ENCODE results near the gene MAD1L1.

GRCh38 chr7:1908823-1909420 lies 323.8 kb downstream of the MAD1L1 start:
- TF ChIP-seq POLR2AphosphoS5 (IDR thresholded peaks at IDR 0.05; ENCODE audit: borderline replicate concordance, low read depth, low read length) (no peak), EZH2 (IDR thresholded peaks at IDR 0.05) (no peak)
